ENCODE measurements around the gene PIK3CA. TPM values are rescaled to one million over a fixed set of nuclear protein-coding genes. Genes with fewer than 3 reads are reported as not detected.

Gene PIK3CA
- total and polyA plus RNA-seq, 2 donors (not counting 3 experiments of a cell fraction or from before 2014, with no cell fraction given): 4.2 to 25.8 TPM

- Histone ChIP-seq H3K36me3 (ENCODE audit: control insufficient read depth in 2 of 2, extremely low read depth in 1 of 2, insufficient read depth in 2 of 2, low read length in 2 of 2) (no peaks in the 10 kb centered on the region), H4K20me1 (replicated peaks; ENCODE audit: control insufficient read depth, extremely low read depth, insufficient read depth, low read length) (peaks cover 15% of the 10 kb centered on the region), H3K4me3 (replicated peaks in 1 of 3; ENCODE audit: insufficient read depth in 1 of 3, low read depth in 1 of 3, low read length in 3 of 3) (no peak overlapping the region), H3K9me3 (replicated peaks; ENCODE audit: control insufficient read depth, insufficient read depth, low read length) (no peaks in the 10 kb centered on the region), H3K27me3 (ENCODE audit: control insufficient read depth in 2 of 2, insufficient read depth in 2 of 2, low read length in 2 of 2) (no peaks in the 10 kb centered on the region), H3K9ac (replicated peaks; ENCODE audit: extremely low read depth, insufficient read depth, low read length) (no peak overlapping the region), H3K9me1 (replicated peaks; ENCODE audit: control insufficient read depth, extremely low read depth, insufficient read depth, low read length) (no peaks in the 10 kb centered on the region), H3K79me2 (ENCODE audit: control insufficient read depth, insufficient read depth, low read length) (peaks cover 60% of the 10 kb centered on the region), H2AFZ (ENCODE audit: low read depth, low read length) (no peak overlapping the region), H3K27ac (ENCODE audit: insufficient read depth, low read depth, low read length) (no peak overlapping the region), H3K4me2 (ENCODE audit: insufficient read depth, low read length) (no peak overlapping the region), H3K4me1 (ENCODE audit: control insufficient read depth, extremely low read depth, insufficient read depth, low read length) (peaks cover 15% of the 10 kb centered on the region)
- DNase-seq (ENCODE audit: low read depth, low spot score) (no peak), FAIRE-seq (peak; percentile 24)
- ChIA-PET CTCF (interaction anchor here (0.9 to 1.6 kb wide), 3 partner anchors 9 to 169 kb away, joined by 3 to 4 read pairs (median 3); no protein-coding TSS in a partner anchor), POLR2A (no interaction called here)
- TF ChIP-seq POLR2AphosphoS5 (IDR thresholded peaks at IDR 0.05; ENCODE audit: insufficient read depth, low read depth, low read length) (no peak), CTCF (IDR thresholded peaks at IDR 0.05; ENCODE audit: extremely low read depth in 1 of 2, insufficient read depth in 1 of 2, low read depth in 1 of 2, low read length in 2 of 2) (no peak), MYC (IDR thresholded peaks at IDR 0.05; ENCODE audit: low read depth, low read length) (no peak), POLR2A (IDR thresholded peaks at IDR 0.05; ENCODE audit: low read depth, low read length) (no peak), EZH2 (IDR thresholded peaks at IDR 0.05; ENCODE audit: borderline replicate concordance, low read depth, low read length, severe bottlenecking) (no peak), JUN (IDR thresholded peaks at IDR 0.05; ENCODE audit: borderline replicate concordance, insufficient read depth, insufficient read length, low read depth) (no peak)
- BruUV-seq (replicated peaks): no TSS peak
- intact Hi-C loops (cut with micrococcal nuclease): no loop called here
- dilution Hi-C loops (cut with MboI; ENCODE audit: extremely low pct_ligation_motif_present, low sequenced_read_pairs): no loop called here
Observed at GRCh38 chr3:179150610-179151009, 2.5 kb downstream of the PIK3CA start.

GRCh38 chr3:179151474-179151873 lies 3.3 kb downstream of the PIK3CA start:
- H3K9ac ChIP-seq (replicated peaks; ENCODE audit: extremely low read depth, insufficient read depth, low read length): no peak overlapping the region
- TF ChIP-seq FOS (IDR thresholded peaks at IDR 0.05; ENCODE audit: borderline replicate concordance, insufficient read depth, low read length): no peak
- no peak for TF ChIP-seq MYC (IDR thresholded peaks at IDR 0.05; ENCODE audit: low read depth, low read length)
- no peak for TF ChIP-seq POLR2AphosphoS5 (IDR thresholded peaks at IDR 0.05; ENCODE audit: insufficient read depth, low read depth, low read length)
- no peak for TF ChIP-seq GATA2 (IDR thresholded peaks at IDR 0.05; ENCODE audit: insufficient read depth, insufficient read length, low read depth, low read length)
- ChIA-PET CTCF (interaction anchor here (1.0 to 1.6 kb wide), 2 partner anchors 8 to 121 kb away, joined by 3 read pairs; no protein-coding TSS in a partner anchor), POLR2A (no interaction called here)
- DNase-seq (ENCODE audit: low read depth, low spot score): no peak
- intact Hi-C loops (cut with micrococcal nuclease): no loop called here
- H4K20me1 ChIP-seq (replicated peaks; ENCODE audit: control insufficient read depth, extremely low read depth, insufficient read depth, low read length): peaks cover 15% of the 10 kb centered on the region
- H3K9me1 ChIP-seq (replicated peaks; ENCODE audit: control insufficient read depth, extremely low read depth, insufficient read depth, low read length): no peaks in the 10 kb centered on the region
- peaks cover 15% of the 10 kb centered on the region for H3K4me1 ChIP-seq (ENCODE audit: control insufficient read depth, extremely low read depth, insufficient read depth, low read length)
- H3K9me3 ChIP-seq (replicated peaks; ENCODE audit: control insufficient read depth, insufficient read depth, low read length): no peaks in the 10 kb centered on the region
- H3K36me3 ChIP-seq (ENCODE audit: control insufficient read depth in 2 of 2, extremely low read depth in 1 of 2, insufficient read depth in 2 of 2, low read length in 2 of 2): no peaks in the 10 kb centered on the region
- H3K27me3 ChIP-seq (ENCODE audit: control insufficient read depth in 2 of 2, insufficient read depth in 2 of 2, low read length in 2 of 2): no peaks in the 10 kb centered on the region
- no peak overlapping the region for H3K4me2 ChIP-seq (ENCODE audit: insufficient read depth, low read length)
- no peak overlapping the region for H3K4me3 ChIP-seq (replicated peaks in 1 of 3; ENCODE audit: insufficient read depth in 1 of 3, low read depth in 1 of 3, low read length in 3 of 3)
- no peak overlapping the region for H2AFZ ChIP-seq (ENCODE audit: low read depth, low read length)
- no peak overlapping the region for H3K27ac ChIP-seq (ENCODE audit: insufficient read depth, low read depth, low read length)
- dilution Hi-C loops (cut with MboI; ENCODE audit: extremely low pct_ligation_motif_present, low sequenced_read_pairs): no loop called here
- no peak for FAIRE-seq
- no TSS peak for BruUV-seq (replicated peaks)
- H3K79me2 ChIP-seq (ENCODE audit: control insufficient read depth, insufficient read depth, low read length): peaks cover 67% of the 10 kb centered on the region

Data from endothelial cell of umbilical vein (primary cell).